Endothelial cell of umbilical vein (primary cell): ENCODE results near the gene TUBB3. TPM values are rescaled to one million over a fixed set of nuclear protein-coding genes. Genes with fewer than 3 reads are reported as not detected.

Source experiments
- BruUV-seq: library from RNA; stranded (reverse); fragments of 400-500 nt; replicated peaks from 2 replicates; lab custom pipeline; 2021; lab: Mats Ljungman, UMichigan
- CTCF ChIA-PET: fragments of 300-600, 350-600 bp; sonication (Branson Sonifier 250); formaldehyde crosslinking; loops from one replicate; lab custom pipeline; 2021; ENCODE audit warnings: antibody characterized with exemption, inconsistent platforms; lab: Charles Lee
- POLR2A ChIA-PET: fragments of 300-600, 350-600 bp; sonication (Branson Sonifier 250); formaldehyde crosslinking; loops from one replicate; lab custom pipeline; 2021; ENCODE audit warnings: antibody characterized with exemption, inconsistent platforms; lab: Charles Lee
- DNase-seq: peaks from one replicate; pipeline ENCODE4 v3.0.0-alpha.2; 2011; ENCODE audit warnings: low read depth, low spot score
- FAIRE-seq: peaks from 2 replicates; lab custom pipeline; 2011; peaks lifted over from hg19 to GRCh38; lab: Jason Lieb, UNC
- H2AFZ ChIP-seq: 2 replicates; pipeline ENCODE4 v1.6.0; 2012; ENCODE audit warnings: low read depth, low read length, control low read depth, inconsistent platforms
- H3K27ac ChIP-seq: 2 replicates; pipeline ENCODE4 v1.5.1; 2011; ENCODE audit warnings: low read depth, mild to moderate bottlenecking, control low read depth, low read length, moderate library complexity; ENCODE audit not compliant: insufficient read depth
- H3K27me3 ChIP-seq, 2 experiments: 2 replicates each; pipeline versions ENCODE4 v1.6.0 to v1.6.1; 2011; ENCODE audit warnings: low read length in 2 of 2, mixed read lengths in 1 of 2; ENCODE audit not compliant: control insufficient read depth in 2 of 2, insufficient read depth in 2 of 2
- H3K36me3 ChIP-seq, 2 experiments: 2 replicates in 1 of 2; 3 replicates in 1 of 2; pipeline ENCODE4 v1.5.1; 2011; ENCODE audit warnings: low read length in 2 of 2, mild to moderate bottlenecking in 1 of 2, moderate library complexity in 1 of 2; ENCODE audit not compliant: control insufficient read depth in 2 of 2, insufficient read depth in 2 of 2; ENCODE audit errors: extremely low read depth in 1 of 2
- H3K4me1 ChIP-seq: 3 replicates; pipeline ENCODE4 v1.5.1; 2011; ENCODE audit warnings: mild to moderate bottlenecking, low read length; ENCODE audit not compliant: control insufficient read depth, insufficient read depth; ENCODE audit errors: extremely low read depth
- H3K4me2 ChIP-seq: 2 replicates; pipeline ENCODE4 v1.6.1; 2011; ENCODE audit warnings: low read length, control low read depth, mixed read lengths; ENCODE audit not compliant: insufficient read depth
- H3K4me3 ChIP-seq, 3 experiments: fragments of 200-600 bp in 1 of 3; sonication (generic), shearing (Covaris generic) in 1 of 3; replicated peaks in 1 of 3; 2 replicates each; pipeline ENCODE4 v1.5.1; 2011 to 2016; ENCODE audit warnings: control low read depth in 3 of 3, low read length in 3 of 3, mild to moderate bottlenecking in 2 of 3, inconsistent platforms in 1 of 3, low read depth in 1 of 3, moderate library complexity in 1 of 3; ENCODE audit not compliant: insufficient read depth in 1 of 3
- H3K79me2 ChIP-seq: 2 replicates; pipeline ENCODE4 v1.6.0; 2012; ENCODE audit warnings: low read length, inconsistent platforms; ENCODE audit not compliant: control insufficient read depth, insufficient read depth
- H3K9ac ChIP-seq: replicated peaks from 2 replicates; pipeline ENCODE3; 2011; ENCODE audit warnings: low read length, control low read depth; ENCODE audit not compliant: insufficient read depth; ENCODE audit errors: extremely low read depth
- H3K9me1 ChIP-seq: replicated peaks from 3 replicates; pipeline ENCODE4 v1.6.0; 2011; ENCODE audit warnings: mild to moderate bottlenecking, low read length; ENCODE audit not compliant: control insufficient read depth, insufficient read depth; ENCODE audit errors: extremely low read depth
- H3K9me3 ChIP-seq: replicated peaks from 2 replicates; pipeline ENCODE4 v1.5.1; 2012; ENCODE audit warnings: low read length, inconsistent platforms; ENCODE audit not compliant: control insufficient read depth, insufficient read depth
- H4K20me1 ChIP-seq: replicated peaks from 2 replicates; pipeline ENCODE3; 2011; ENCODE audit warnings: mild to moderate bottlenecking, low read length; ENCODE audit not compliant: control insufficient read depth, insufficient read depth; ENCODE audit errors: extremely low read depth
- EZH2 ChIP-seq: IDR thresholded peaks from 2 replicates; pipeline ENCODE4 v1.6.1; 2012; ENCODE audit warnings: borderline replicate concordance, low read depth, mild to moderate bottlenecking, moderate library complexity, low read length, inconsistent platforms; ENCODE audit not compliant: severe bottlenecking
- FOS ChIP-seq: IDR thresholded peaks from 2 replicates; pipeline ENCODE4 v1.6.1; 2011; ENCODE audit warnings: mild to moderate bottlenecking, low read length, moderate library complexity, borderline replicate concordance; ENCODE audit not compliant: insufficient read depth
- GATA2 ChIP-seq: IDR thresholded peaks from 2 replicates; pipeline ENCODE4 v1.7.0; 2011; ENCODE audit warnings: low read depth, mild to moderate bottlenecking, moderate library complexity, mixed read lengths, low read length; ENCODE audit not compliant: insufficient read length, insufficient read depth
- JUN ChIP-seq: IDR thresholded peaks from 2 replicates; pipeline ENCODE4 v1.6.1; 2011; ENCODE audit warnings: borderline replicate concordance, low read depth; ENCODE audit not compliant: insufficient read length, insufficient read depth
- MYC ChIP-seq: IDR thresholded peaks from one replicate; pipeline ENCODE4 v1.6.1; 2011; ENCODE audit warnings: mild to moderate bottlenecking, low read depth, low read length
- POLR2A ChIP-seq: IDR thresholded peaks from 2 replicates; pipeline ENCODE4 v1.6.1; 2012; ENCODE audit warnings: low read depth, mild to moderate bottlenecking, control low read depth, low read length
- POLR2AphosphoS5 ChIP-seq: IDR thresholded peaks from 2 replicates; pipeline ENCODE4 v1.6.1; 2012; ENCODE audit warnings: low read depth, mild to moderate bottlenecking, control low read depth, low read length, moderate library complexity; ENCODE audit not compliant: insufficient read depth
- dilution Hi-C: fragments of 300-500 bp; cut with MboI; formaldehyde crosslinking; loops from one replicate; pipeline ENCODE4 v1.15.0; 2019; ENCODE audit warnings: low sequenced_read_pairs; ENCODE audit not compliant: extremely low pct_ligation_motif_present
- intact Hi-C: fragments of 100-400 bp; cut with micrococcal nuclease; formaldehyde crosslinking; loops from one replicate; pipeline ENCODE4 v1.10.0; 2022
- polyA plus RNA-seq, 4 experiments: library from polyadenylated mRNA; depleted of rRNA in 3 of 4; stranded (reverse) in 3 of 4; unstranded in 1 of 4; fragments of >200 nt; gene quantifications; 2 replicates each; pipeline versions ENCODE4 v1.2.1 to v1.2.3, GENCODE V29; 2011 to 2012; ENCODE audit warnings: missing spikeins in 1 of 4
- total RNA-seq: library from RNA; stranded (reverse); gene quantifications from 2 replicates; pipeline ENCODE4 v1.2.3, GENCODE V29; 2021
- TF ChIP-seq, protein P1 (sequence below), 2 donors: IDR thresholded peaks; 1 replicate in 1 of 2; 2 replicates in 1 of 2; pipeline ENCODE4 v1.5.1; 2011; ENCODE audit warnings: low read length in 2 of 2, mild to moderate bottlenecking in 2 of 2, moderate library complexity in 2 of 2, control low read depth in 1 of 2, inconsistent platforms in 1 of 2, low read depth in 1 of 2; ENCODE audit not compliant: insufficient read depth in 1 of 2; ENCODE audit errors: extremely low read depth in 1 of 2
- TF ChIP-seq, protein P2 (sequence below): IDR thresholded peaks from 2 replicates; pipeline ENCODE4 v1.6.1; 2011; ENCODE audit not compliant: insufficient read depth, insufficient read length

Gene TUBB3
- total and polyA plus RNA-seq, 2 donors (not counting 3 experiments of a cell fraction or from before 2014, with no cell fraction given) = 170 to 215 TPM

DNA sequence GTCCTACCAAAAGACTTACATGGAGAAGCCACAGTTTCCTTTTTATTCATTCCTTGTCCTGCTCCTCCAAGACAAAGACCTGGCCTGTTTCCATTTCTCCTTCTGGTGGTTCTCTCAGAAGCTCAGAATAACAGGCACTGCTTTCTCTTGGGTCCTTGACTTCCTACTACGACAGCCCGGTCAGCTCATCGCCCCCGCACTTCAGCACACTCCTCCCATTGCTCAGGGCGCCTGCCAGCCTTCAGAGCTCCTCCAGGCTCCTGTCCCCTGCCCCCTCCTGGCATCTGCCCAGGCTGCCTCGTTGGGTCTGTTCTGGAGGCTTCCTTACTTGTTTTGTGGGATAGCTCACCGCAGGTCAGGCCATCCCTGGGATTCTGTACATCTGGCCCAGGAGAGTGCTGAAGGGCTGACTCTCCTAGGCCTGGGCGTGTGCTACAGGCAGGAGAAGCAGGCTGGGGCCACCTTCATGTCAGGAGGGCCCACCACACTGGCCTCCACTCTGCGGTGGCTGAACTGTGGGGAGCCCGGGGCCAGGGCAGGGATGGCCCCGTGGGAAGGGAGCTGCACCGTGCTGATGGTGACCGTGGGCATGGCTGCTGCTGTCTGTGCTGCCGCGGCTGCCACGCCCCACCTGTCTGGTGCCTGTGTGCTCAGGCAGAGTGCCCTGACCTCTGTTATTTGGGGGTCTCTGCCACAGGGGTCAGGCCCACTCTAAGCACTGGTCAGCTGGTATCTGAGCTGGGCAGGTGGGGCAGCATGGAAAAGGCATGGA, 32.1 kb upstream of the TUBB3 start:
- no peak for DNase-seq
- dilution Hi-C loops (no loop called here), intact Hi-C loops (no loop called here)
- no peaks in the 10 kb centered on the region for H3K4me1 ChIP-seq
- TF ChIP-seq FOS = no peak
- TF ChIP-seq MYC = no peak
- TF ChIP-seq, protein P1, sequence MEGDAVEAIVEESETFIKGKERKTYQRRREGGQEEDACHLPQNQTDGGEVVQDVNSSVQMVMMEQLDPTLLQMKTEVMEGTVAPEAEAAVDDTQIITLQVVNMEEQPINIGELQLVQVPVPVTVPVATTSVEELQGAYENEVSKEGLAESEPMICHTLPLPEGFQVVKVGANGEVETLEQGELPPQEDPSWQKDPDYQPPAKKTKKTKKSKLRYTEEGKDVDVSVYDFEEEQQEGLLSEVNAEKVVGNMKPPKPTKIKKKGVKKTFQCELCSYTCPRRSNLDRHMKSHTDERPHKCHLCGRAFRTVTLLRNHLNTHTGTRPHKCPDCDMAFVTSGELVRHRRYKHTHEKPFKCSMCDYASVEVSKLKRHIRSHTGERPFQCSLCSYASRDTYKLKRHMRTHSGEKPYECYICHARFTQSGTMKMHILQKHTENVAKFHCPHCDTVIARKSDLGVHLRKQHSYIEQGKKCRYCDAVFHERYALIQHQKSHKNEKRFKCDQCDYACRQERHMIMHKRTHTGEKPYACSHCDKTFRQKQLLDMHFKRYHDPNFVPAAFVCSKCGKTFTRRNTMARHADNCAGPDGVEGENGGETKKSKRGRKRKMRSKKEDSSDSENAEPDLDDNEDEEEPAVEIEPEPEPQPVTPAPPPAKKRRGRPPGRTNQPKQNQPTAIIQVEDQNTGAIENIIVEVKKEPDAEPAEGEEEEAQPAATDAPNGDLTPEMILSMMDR (IDR thresholded peaks at IDR 0.05; ENCODE audit: extremely low read depth in 1 of 2, insufficient read depth in 1 of 2, low read depth in 1 of 2, low read length in 2 of 2) = no peak
- no peak for TF ChIP-seq EZH2
- TF ChIP-seq JUN = no peak
- TF ChIP-seq POLR2AphosphoS5 = no peak
- TF ChIP-seq, protein P2, sequence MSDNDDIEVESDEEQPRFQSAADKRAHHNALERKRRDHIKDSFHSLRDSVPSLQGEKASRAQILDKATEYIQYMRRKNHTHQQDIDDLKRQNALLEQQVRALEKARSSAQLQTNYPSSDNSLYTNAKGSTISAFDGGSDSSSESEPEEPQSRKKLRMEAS = no peak
- TF ChIP-seq POLR2A = no peak
- TF ChIP-seq GATA2 = no peak
- H4K20me1 ChIP-seq = no peaks in the 10 kb centered on the region
- no peak overlapping the region for H3K27ac ChIP-seq
- ChIA-PET POLR2A (interaction anchor here (1.1 kb wide), 1 partner anchor 18 kb away, joined by 3 read pairs; the partner anchor contains the start of gene TCF25), CTCF (interaction anchor here (0.8 to 1.4 kb wide), 2 partner anchors 23 to 185 kb away, joined by 3 to 4 read pairs; no protein-coding TSS in a partner anchor)
- H3K9me3 ChIP-seq = no peaks in the 10 kb centered on the region
- H3K9me1 ChIP-seq = no peaks in the 10 kb centered on the region
- no peak overlapping the region for H3K4me3 ChIP-seq
- H3K9ac ChIP-seq = no peak overlapping the region
- no peaks in the 10 kb centered on the region for H3K79me2 ChIP-seq
- H2AFZ ChIP-seq = no peak overlapping the region
- peaks cover 14 to 51% of the 10 kb centered on the region in 2 experiments for H3K36me3 ChIP-seq
- BruUV-seq = no TSS peak
- H3K4me2 ChIP-seq = no peak overlapping the region
- H3K27me3 ChIP-seq = no peaks in the 10 kb centered on the region
- FAIRE-seq = no peak
